K562 (cell line): ENCODE measurements around the gene ZFPM1. TPM values are rescaled to one million over a fixed set of nuclear protein-coding genes. Genes with fewer than 3 reads are reported as not detected.
A peak's percentile ranks its signal among the peaks of the same experiment; 100 is the strongest.

Experiments used
- BRD4 ChIP-seq: fragments of 200-600 bp; sonication (generic); IDR thresholded peaks from 2 replicates; pipeline ENCODE4 v1.6.1; 2017; ENCODE audit warnings: inconsistent platforms
- CTBP1 ChIP-seq: fragments of 450-650 bp; IDR thresholded peaks from 2 replicates; pipeline ENCODE4 v1.6.1; 2016; ENCODE audit warnings: borderline replicate concordance
- EP300 ChIP-seq: IDR thresholded peaks from 2 replicates; pipeline ENCODE4 v1.6.1; 2012; ENCODE audit warnings: low read length, improper control_type of control experiment
- EP400 ChIP-seq: fragments of 450-650 bp; IDR thresholded peaks from 2 replicates; pipeline ENCODE4 v1.6.1; 2017; ENCODE audit warnings: antibody characterized with exemption, mild to moderate bottlenecking, moderate library complexity
- FOXJ3 ChIP-seq: sonication (generic); formaldehyde crosslinking; IDR thresholded peaks from 2 replicates; pipeline ENCODE4 v1.4.0; 2020; ENCODE audit warnings: mild to moderate bottlenecking, missing genetic modification reagents
- GABPB2 ChIP-seq: fragments of 250-450 bp; sonication (Bioruptor Pico); conservative IDR thresholded peaks from 2 replicates; pipeline ENCODE4 v1.5.1; 2021; ENCODE audit warnings: mild to moderate bottlenecking
- JUND ChIP-seq, 2 experiments: IDR thresholded peaks; 2 replicates in 1 of 2; 3 replicates in 1 of 2; pipeline ENCODE4 v1.6.1; 2011; ENCODE audit warnings: borderline replicate concordance in 2 of 2, low read depth in 2 of 2, low read length in 2 of 2, improper control_type of control experiment in 1 of 2, missing biosample characterization in 1 of 2, missing genetic modification characterization in 1 of 2, missing genetic modification reagents in 1 of 2
- SNRNP70 ChIP-seq: fragments of 200-400 bp; formaldehyde crosslinking; optimal IDR thresholded peaks from 2 replicates; pipeline ENCODE3; 2017; ENCODE audit warnings: low read depth, low read length
- STAT5A ChIP-seq: IDR thresholded peaks from 2 replicates; pipeline ENCODE4 v1.6.1; 2012; ENCODE audit warnings: low read length, inconsistent platforms, borderline replicate concordance
- ZBTB12 ChIP-seq: fragments of 250-450 bp; sonication (Bioruptor Pico); IDR thresholded peaks from 2 replicates; pipeline ENCODE4 v1.4.0; 2020
- ZFP36 ChIP-seq: fragments of 150-350 bp; IDR thresholded peaks from 2 replicates; pipeline ENCODE4 v1.6.1; 2018; ENCODE audit warnings: low read length, low read depth; ENCODE audit not compliant: partially characterized antibody
- ZNF184 ChIP-seq: sonication (generic); formaldehyde crosslinking; IDR thresholded peaks from 2 replicates; pipeline ENCODE4 v1.5.0; 2020; ENCODE audit warnings: missing genetic modification reagents
- ZNF354B ChIP-seq: fragments of 250-450 bp; sonication (Bioruptor Pico); IDR thresholded peaks from 2 replicates; pipeline ENCODE4 v1.4.0; 2020
- ZNF75A ChIP-seq: fragments of 450-650 bp; formaldehyde crosslinking; IDR thresholded peaks from 2 replicates; pipeline ENCODE4 v1.4.0; 2020; ENCODE audit warnings: mild to moderate bottlenecking
- ZZZ3 ChIP-seq: fragments of 450-650 bp; IDR thresholded peaks from 2 replicates; pipeline ENCODE4 v1.6.1; 2016; ENCODE audit warnings: antibody characterized with exemption, mild to moderate bottlenecking, moderate library complexity
- polyA plus RNA-seq, 8 experiments: library from polyadenylated mRNA; depleted of rRNA in 4 of 8; stranded (reverse) in 5 of 8; unstranded in 3 of 8; fragments of >200 nt; fragmentation: Nextera tagmentation in 2 of 8; fragmentation: Illumina TruSeq in 1 of 8; extraction: Ambion mirVana in 2 of 8; extraction: Trizol in 1 of 8; gene quantifications; 2 replicates each; pipeline versions ENCODE4 v1.2.1 to v1.2.3, GENCODE V29; 2011 to 2014; ENCODE audit warnings: inconsistent platforms in 1 of 8, missing spikeins in 1 of 8
- total RNA-seq, 7 experiments: library from RNA; depleted of rRNA in 6 of 7; stranded (reverse); fragments of >200 nt in 6 of 7; fragmentation: Illumina TruSeq in 2 of 7; extraction: Trizol in 2 of 7; gene quantifications; 2 replicates each; pipeline versions ENCODE4 v1.2.1 to v1.2.3, GENCODE V29; 2011 to 2021; ENCODE audit warnings: low replicate concordance in 1 of 7
- TF ChIP-seq, protein P1 (sequence below): sonication (generic); formaldehyde crosslinking; IDR thresholded peaks from 2 replicates; pipeline ENCODE4 v1.8.0; 2023; ENCODE audit warnings: missing genetic modification reagents, mild to moderate bottlenecking, borderline replicate concordance
- TF ChIP-seq, protein P2 (sequence below), 3 experiments: IDR thresholded peaks in 2 of 3; conservative IDR thresholded peaks in 1 of 3; 2 replicates each; pipeline ENCODE4 v1.5.1; 2011 to 2012; ENCODE audit warnings: low read length in 3 of 3, mild to moderate bottlenecking in 3 of 3, control low read depth in 2 of 3, improper control_type of control experiment in 1 of 3, inconsistent platforms in 1 of 3, low read depth in 1 of 3, mixed read lengths in 1 of 3, moderate library complexity in 1 of 3; ENCODE audit not compliant: insufficient read depth in 2 of 3

ZFPM1 gene
- total and polyA plus RNA-seq, 9 of the 15 experiments (the other 6 are each of a cell fraction or from before 2014, with no cell fraction given): 0.03 to 35.9 (median 1.4) TPM

DNA sequence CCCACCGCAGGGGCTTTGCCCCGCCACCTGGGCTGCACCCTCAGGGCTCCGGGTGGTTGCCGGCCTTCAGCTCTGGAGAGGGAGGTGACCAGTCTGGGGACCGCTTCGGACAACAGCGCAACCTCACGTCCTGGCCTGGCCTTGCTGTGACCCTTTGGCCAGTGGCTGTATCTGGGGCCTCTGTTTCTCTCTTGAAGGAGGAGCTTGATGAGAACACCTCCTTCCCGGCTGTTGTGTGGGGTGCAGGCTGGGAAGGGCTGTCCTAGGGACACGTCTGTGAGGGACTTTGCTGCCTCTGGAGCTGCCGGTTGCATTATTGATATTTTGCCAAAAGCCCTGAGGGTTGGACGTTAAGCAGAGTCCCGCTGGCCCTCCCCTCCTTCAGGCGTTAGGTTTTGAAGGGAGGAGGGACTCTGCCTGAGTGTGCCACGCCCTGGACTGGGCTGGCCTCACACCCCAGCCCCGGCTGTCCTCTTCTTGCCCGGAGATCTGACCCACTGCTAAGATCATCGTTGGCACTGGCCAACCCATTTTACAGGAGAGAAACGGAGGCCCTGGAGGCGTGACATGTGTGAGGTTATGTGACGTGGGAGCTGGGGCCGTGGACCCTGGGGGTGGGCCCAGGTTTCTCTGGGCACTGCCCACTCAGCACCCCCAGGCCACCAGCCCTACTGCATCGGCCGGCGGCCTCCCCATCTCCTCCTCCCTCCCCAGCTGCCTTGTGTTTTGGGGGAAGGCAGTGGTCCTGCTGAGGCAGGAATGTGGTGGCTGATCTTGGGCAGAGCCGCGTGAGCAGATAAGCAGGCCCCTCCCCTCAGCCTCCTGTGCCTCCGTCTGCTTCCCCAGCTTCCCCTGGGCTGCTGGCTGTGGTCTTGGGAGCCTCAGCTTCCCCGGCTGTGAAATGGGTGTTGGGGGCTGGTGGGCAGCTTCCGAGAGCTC lies 8.5 kb downstream of the ZFPM1 start (continued):
- TF ChIP-seq, protein P1, sequence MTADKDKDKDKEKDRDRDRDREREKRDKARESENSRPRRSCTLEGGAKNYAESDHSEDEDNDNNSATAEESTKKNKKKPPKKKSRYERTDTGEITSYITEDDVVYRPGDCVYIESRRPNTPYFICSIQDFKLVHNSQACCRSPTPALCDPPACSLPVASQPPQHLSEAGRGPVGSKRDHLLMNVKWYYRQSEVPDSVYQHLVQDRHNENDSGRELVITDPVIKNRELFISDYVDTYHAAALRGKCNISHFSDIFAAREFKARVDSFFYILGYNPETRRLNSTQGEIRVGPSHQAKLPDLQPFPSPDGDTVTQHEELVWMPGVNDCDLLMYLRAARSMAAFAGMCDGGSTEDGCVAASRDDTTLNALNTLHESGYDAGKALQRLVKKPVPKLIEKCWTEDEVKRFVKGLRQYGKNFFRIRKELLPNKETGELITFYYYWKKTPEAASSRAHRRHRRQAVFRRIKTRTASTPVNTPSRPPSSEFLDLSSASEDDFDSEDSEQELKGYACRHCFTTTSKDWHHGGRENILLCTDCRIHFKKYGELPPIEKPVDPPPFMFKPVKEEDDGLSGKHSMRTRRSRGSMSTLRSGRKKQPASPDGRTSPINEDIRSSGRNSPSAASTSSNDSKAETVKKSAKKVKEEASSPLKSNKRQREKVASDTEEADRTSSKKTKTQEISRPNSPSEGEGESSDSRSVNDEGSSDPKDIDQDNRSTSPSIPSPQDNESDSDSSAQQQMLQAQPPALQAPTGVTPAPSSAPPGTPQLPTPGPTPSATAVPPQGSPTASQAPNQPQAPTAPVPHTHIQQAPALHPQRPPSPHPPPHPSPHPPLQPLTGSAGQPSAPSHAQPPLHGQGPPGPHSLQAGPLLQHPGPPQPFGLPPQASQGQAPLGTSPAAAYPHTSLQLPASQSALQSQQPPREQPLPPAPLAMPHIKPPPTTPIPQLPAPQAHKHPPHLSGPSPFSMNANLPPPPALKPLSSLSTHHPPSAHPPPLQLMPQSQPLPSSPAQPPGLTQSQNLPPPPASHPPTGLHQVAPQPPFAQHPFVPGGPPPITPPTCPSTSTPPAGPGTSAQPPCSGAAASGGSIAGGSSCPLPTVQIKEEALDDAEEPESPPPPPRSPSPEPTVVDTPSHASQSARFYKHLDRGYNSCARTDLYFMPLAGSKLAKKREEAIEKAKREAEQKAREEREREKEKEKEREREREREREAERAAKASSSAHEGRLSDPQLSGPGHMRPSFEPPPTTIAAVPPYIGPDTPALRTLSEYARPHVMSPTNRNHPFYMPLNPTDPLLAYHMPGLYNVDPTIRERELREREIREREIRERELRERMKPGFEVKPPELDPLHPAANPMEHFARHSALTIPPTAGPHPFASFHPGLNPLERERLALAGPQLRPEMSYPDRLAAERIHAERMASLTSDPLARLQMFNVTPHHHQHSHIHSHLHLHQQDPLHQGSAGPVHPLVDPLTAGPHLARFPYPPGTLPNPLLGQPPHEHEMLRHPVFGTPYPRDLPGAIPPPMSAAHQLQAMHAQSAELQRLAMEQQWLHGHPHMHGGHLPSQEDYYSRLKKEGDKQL: no peak
- TF ChIP-seq ZNF354B (CRISPR knock-in tag) (no peak), GABPB2 (no peak), BRD4 (no peak), ZBTB12 (no peak), EP300 (peak; percentile 25; the same call in 1 of the 2 replicates), SNRNP70 (no peak), CTBP1 (peak; percentile 60), STAT5A (no peak), ZFP36 (peak; percentile 40), ZNF75A (CRISPR knock-in tag) (no peak), EP400 (no peak), FOXJ3 (no peak), ZNF184 (CRISPR knock-in tag) (no peak), JUND (IDR thresholded peaks at IDR 0.05; ENCODE audit: borderline replicate concordance, low read depth, low read length) (0 out of 2 replicates have a peak, but pooled peaks have one; percentile 10), JUND (tag; IDR thresholded peaks at IDR 0.05; ENCODE audit: borderline replicate concordance, low read depth, low read length) (no peak; the same call in 2 of the 3 replicates), ZZZ3 (no peak)
- TF ChIP-seq, protein P2, sequence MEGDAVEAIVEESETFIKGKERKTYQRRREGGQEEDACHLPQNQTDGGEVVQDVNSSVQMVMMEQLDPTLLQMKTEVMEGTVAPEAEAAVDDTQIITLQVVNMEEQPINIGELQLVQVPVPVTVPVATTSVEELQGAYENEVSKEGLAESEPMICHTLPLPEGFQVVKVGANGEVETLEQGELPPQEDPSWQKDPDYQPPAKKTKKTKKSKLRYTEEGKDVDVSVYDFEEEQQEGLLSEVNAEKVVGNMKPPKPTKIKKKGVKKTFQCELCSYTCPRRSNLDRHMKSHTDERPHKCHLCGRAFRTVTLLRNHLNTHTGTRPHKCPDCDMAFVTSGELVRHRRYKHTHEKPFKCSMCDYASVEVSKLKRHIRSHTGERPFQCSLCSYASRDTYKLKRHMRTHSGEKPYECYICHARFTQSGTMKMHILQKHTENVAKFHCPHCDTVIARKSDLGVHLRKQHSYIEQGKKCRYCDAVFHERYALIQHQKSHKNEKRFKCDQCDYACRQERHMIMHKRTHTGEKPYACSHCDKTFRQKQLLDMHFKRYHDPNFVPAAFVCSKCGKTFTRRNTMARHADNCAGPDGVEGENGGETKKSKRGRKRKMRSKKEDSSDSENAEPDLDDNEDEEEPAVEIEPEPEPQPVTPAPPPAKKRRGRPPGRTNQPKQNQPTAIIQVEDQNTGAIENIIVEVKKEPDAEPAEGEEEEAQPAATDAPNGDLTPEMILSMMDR (IDR thresholded peaks at IDR 0.05 in 2 of 3, conservative IDR thresholded peaks at IDR 0.05 in 1 of 3; ENCODE audit: insufficient read depth in 2 of 3, low read depth in 1 of 3, low read length in 3 of 3): 0 out of 6 replicates have a peak, but pooled peaks of 1 of the 3 experiments have one; percentile 1
